ENCODE measurements around the gene PIWIL1.

Gene PIWIL1

GRCh38 chr12:130414381-130414780 is 76.7 kb downstream of the PIWIL1 start:
- no peak overlapping the region for H3K4me3 ChIP-seq (ENCODE audit: control insufficient read depth, low read depth, low read length)
- no peak for DNase-seq (ENCODE audit: low read depth)
- TF ChIP-seq CTCF (IDR thresholded peaks at IDR 0.05; ENCODE audit: control insufficient read depth, insufficient read depth, low read depth, low read length, missing control alignments): no peak

GRCh38 chr12:130418251-130418650 is 80.6 kb downstream of the PIWIL1 start:
- H3K4me3 ChIP-seq (ENCODE audit: control insufficient read depth, low read depth, low read length): no peak overlapping the region
- no peak for TF ChIP-seq CTCF (IDR thresholded peaks at IDR 0.05; ENCODE audit: control insufficient read depth, insufficient read depth, low read depth, low read length, missing control alignments)
- DNase-seq (ENCODE audit: low read depth): no peak

GRCh38 chr12:130419116-130419515 is 81.4 kb downstream of the PIWIL1 start:
- no peak overlapping the region for H3K4me3 ChIP-seq (ENCODE audit: control insufficient read depth, low read depth, low read length)
- no peak for DNase-seq (ENCODE audit: low read depth)
- no peak for TF ChIP-seq CTCF (IDR thresholded peaks at IDR 0.05; ENCODE audit: control insufficient read depth, insufficient read depth, low read depth, low read length, missing control alignments)

- H3K4me3 ChIP-seq (ENCODE audit: control insufficient read depth, low read depth, low read length): no peak overlapping the region
- DNase-seq (ENCODE audit: low read depth): no peak
- TF ChIP-seq CTCF (IDR thresholded peaks at IDR 0.05; ENCODE audit: control insufficient read depth, insufficient read depth, low read depth, low read length, missing control alignments): no peak
Measured at GRCh38 chr12:130420071-130420470, 82.4 kb downstream of the PIWIL1 start.

GRCh38 chr12:130421896-130422295 is 84.2 kb downstream of the PIWIL1 start:
- no peak for DNase-seq (ENCODE audit: low read depth)
- no peak for TF ChIP-seq CTCF (IDR thresholded peaks at IDR 0.05; ENCODE audit: control insufficient read depth, insufficient read depth, low read depth, low read length, missing control alignments)
- no peak overlapping the region for H3K4me3 ChIP-seq (ENCODE audit: control insufficient read depth, low read depth, low read length)
